GM23248 (cell line): ENCODE data around the gene SCRN2.

Experiments used
- EZH2 ChIP-seq: fragments of 200-600 bp; sonication (generic); IDR thresholded peaks from 2 replicates; pipeline ENCODE4 v1.6.1; 2018; ENCODE audit warnings: antibody characterized with exemption, mild to moderate bottlenecking; ENCODE audit not compliant: insufficient read depth, poor library complexity, severe bottlenecking
- EZH2phosphoT487 ChIP-seq: fragments of 200-600 bp; sonication (generic); IDR thresholded peaks from 2 replicates; pipeline ENCODE4 v1.6.1; 2018; ENCODE audit warnings: antibody characterized with exemption, moderate library complexity, mild to moderate bottlenecking, low read depth; ENCODE audit not compliant: insufficient read depth

- TF ChIP-seq EZH2 (no peak), EZH2phosphoT487 (no peak)
These were observed 30.0 kb downstream of the SCRN2 start for GRCh38 chr17:47810901-47811635.
